ENCODE data around the gene MASP1. TPM values are rescaled to one million over a fixed set of nuclear protein-coding genes. Genes with fewer than 3 reads are reported as not detected.
"Not testable (repeated sequence)": the region's sequence is repeated elsewhere in the genome, so short reads cannot be mapped to it uniquely, and the experiment has no call there.

Gene MASP1
- total RNA-seq, 1 experiment from 2014 or later, result 1.0 TPM

GRCh38 chr3:187242435-187242834, 49.1 kb downstream of the MASP1 start:
- Histone ChIP-seq H4K8ac (replicated peaks; ENCODE audit: insufficient read length, low read depth, low read length) (no peak overlapping the region), H2BK120ac (ENCODE audit: low read depth, low read length, poor library complexity, severe bottlenecking) (no peak overlapping the region), H3T11ph (ENCODE audit: low read length) (no peak overlapping the region), H3K9ac (ENCODE audit: extremely low read depth, insufficient read length, low read length) (no peak overlapping the region), H3K56ac (ENCODE audit: insufficient read length, low read depth, low read length) (no peak overlapping the region), H2AFZ (ENCODE audit: low read length) (no peak overlapping the region), H2BK5ac (ENCODE audit: insufficient read length, low read length) (no peak overlapping the region), H3K23me2 (ENCODE audit: insufficient read length, low read depth, low read length, poor library complexity, severe bottlenecking) (no peaks in the 10 kb centered on the region), H3K4me2 (ENCODE audit: insufficient read depth, insufficient read length, low read length) (no peak overlapping the region), H3K4me1 (ENCODE audit: insufficient read depth, low read length) (no peaks in the 10 kb centered on the region), H3K23ac (ENCODE audit: insufficient read length, low read depth, low read length) (no peak overlapping the region), H3K79me2 (ENCODE audit: insufficient read depth, low read length) (no peaks in the 10 kb centered on the region), H3K27ac (ENCODE audit: insufficient read length, low read depth, low read length) (no peak overlapping the region), H2AK5ac (ENCODE audit: insufficient read length, low read length) (no peak overlapping the region), H4K20me1 (ENCODE audit: control insufficient read depth, insufficient read depth, insufficient read length) (no peaks in the 10 kb centered on the region), H2BK20ac (ENCODE audit: low read depth, low read length, poor library complexity, severe bottlenecking) (no peak overlapping the region), H3K79me1 (ENCODE audit: insufficient read depth, low read depth, low read length, poor library complexity, severe bottlenecking) (no peaks in the 10 kb centered on the region), H3K18ac (ENCODE audit: insufficient read length, low read depth, low read length) (no peak overlapping the region), H4K91ac (ENCODE audit: insufficient read length, low read depth, low read length) (no peak overlapping the region), H4K5ac (ENCODE audit: insufficient read length, low read depth, low read length) (no peak overlapping the region), H3K14ac (ENCODE audit: insufficient read depth, low read length) (no peak overlapping the region), H3K27me3 (ENCODE audit: insufficient read depth, low read length) (no peaks in the 10 kb centered on the region), H2BK15ac (ENCODE audit: low read depth, low read length) (no peak overlapping the region), H3K4ac (ENCODE audit: low read depth, low read length) (no peak overlapping the region), H2BK12ac (ENCODE audit: insufficient read length, low read depth, low read length) (no peak overlapping the region), H3K9me3 (ENCODE audit: control insufficient read depth, low read depth, low read length) (no peaks in the 10 kb centered on the region)
- no peaks in the 10 kb centered on the region; a peak in 2 of 7 replicates for H3K36me3 Mint-ChIP-seq (ENCODE audit: insufficient read depth in 1 of 3, low read depth in 3 of 3)
- peak overlapping the region in 1 of 3 experiments; percentile 85; a peak in 1 of 7 replicates for H3K27ac Mint-ChIP-seq
- WGBS (ENCODE audit: extremely low coverage, insufficient read length, low lambda C conversion rate), result no CpG with 5 or more reads among the region's 5 CpGs
- TF ChIP-seq CTCF (conservative IDR thresholded peaks at IDR 0.05), result no peak
- no peaks in the 10 kb centered on the region; the same call in 1 of the 2 replicates for H3K27me3 Mint-ChIP-seq (ENCODE audit: low read depth)
- H3K4me1 Mint-ChIP-seq, result peaks cover 2 to 6% of the 10 kb centered on the region in 2 experiments; a peak in 2 of 4 replicates
- no peak overlapping the region for H3K4me3 Mint-ChIP-seq
- H3K9me3 Mint-ChIP-seq, result no peaks in the 10 kb centered on the region; a peak in 1 of 5 replicates
- no peak for DNase-seq

- H3K4me3 Mint-ChIP-seq, result not testable (repeated sequence)
Observed at GRCh38 chr3:187238835-187239234, 52.7 kb downstream of the MASP1 start.

More at GRCh38 chr3:187238835-187239234, 52.7 kb downstream of the MASP1 start:
- H3K36me3 Mint-ChIP-seq (ENCODE audit: insufficient read depth in 1 of 3, low read depth in 3 of 3); DNase-seq; H3K4ac ChIP-seq (ENCODE audit: low read depth, low read length); H4K20me1 ChIP-seq (ENCODE audit: control insufficient read depth, insufficient read depth, insufficient read length); H2BK120ac ChIP-seq (ENCODE audit: low read depth, low read length, poor library complexity, severe bottlenecking); H3K27me3 ChIP-seq (ENCODE audit: insufficient read depth, low read length); H3K27ac Mint-ChIP-seq; H2AK5ac ChIP-seq (ENCODE audit: insufficient read length, low read length); H3K9me3 Mint-ChIP-seq; H3K27me3 Mint-ChIP-seq (ENCODE audit: low read depth); H2BK5ac ChIP-seq (ENCODE audit: insufficient read length, low read length); H2BK12ac ChIP-seq (ENCODE audit: insufficient read length, low read depth, low read length); H3K4me1 ChIP-seq (ENCODE audit: insufficient read depth, low read length); H3K79me2 ChIP-seq (ENCODE audit: insufficient read depth, low read length); H2BK15ac ChIP-seq (ENCODE audit: low read depth, low read length); H3K4me2 ChIP-seq (ENCODE audit: insufficient read depth, insufficient read length, low read length); H3K27ac ChIP-seq (ENCODE audit: insufficient read length, low read depth, low read length); H2AFZ ChIP-seq (ENCODE audit: low read length); H3K9me3 ChIP-seq (ENCODE audit: control insufficient read depth, low read depth, low read length); H4K5ac ChIP-seq (ENCODE audit: insufficient read length, low read depth, low read length); H3K79me1 ChIP-seq (ENCODE audit: insufficient read depth, low read depth, low read length, poor library complexity, severe bottlenecking); H3K56ac ChIP-seq (ENCODE audit: insufficient read length, low read depth, low read length); H3K23ac ChIP-seq (ENCODE audit: insufficient read length, low read depth, low read length); H3K18ac ChIP-seq (ENCODE audit: insufficient read length, low read depth, low read length); H2BK20ac ChIP-seq (ENCODE audit: low read depth, low read length, poor library complexity, severe bottlenecking); H4K91ac ChIP-seq (ENCODE audit: insufficient read length, low read depth, low read length); H3K4me1 Mint-ChIP-seq; H3K23me2 ChIP-seq (ENCODE audit: insufficient read length, low read depth, low read length, poor library complexity, severe bottlenecking); H3K9ac ChIP-seq (ENCODE audit: extremely low read depth, insufficient read length, low read length); H4K8ac ChIP-seq (replicated peaks; ENCODE audit: insufficient read length, low read depth, low read length); H3K14ac ChIP-seq (ENCODE audit: insufficient read depth, low read length); H3T11ph ChIP-seq (ENCODE audit: low read length): not testable (repeated sequence)
- no CpG with 5 or more reads among the region's 4 CpGs for WGBS (ENCODE audit: extremely low coverage, insufficient read length, low lambda C conversion rate)

Data from H9 (cell line).